HG03097 (cell line): ENCODE data around the gene DNAH14.
"Not testable (repeated sequence)": the region's sequence is repeated elsewhere in the genome, so short reads cannot be mapped to it uniquely, and the experiment has no call there.

Source experiments
- ATAC-seq: cut with Tn5 transposase; IDR thresholded peaks from one replicate; pipeline ENCODE4 v1.9.1; 2021; ENCODE audit not compliant: unreplicated experiment, low FRiP score

Gene DNAH14

GRCh38 chr1:225378880-225379279, 449.4 kb downstream of the DNAH14 start:
- ATAC-seq: no peak

DNA sequence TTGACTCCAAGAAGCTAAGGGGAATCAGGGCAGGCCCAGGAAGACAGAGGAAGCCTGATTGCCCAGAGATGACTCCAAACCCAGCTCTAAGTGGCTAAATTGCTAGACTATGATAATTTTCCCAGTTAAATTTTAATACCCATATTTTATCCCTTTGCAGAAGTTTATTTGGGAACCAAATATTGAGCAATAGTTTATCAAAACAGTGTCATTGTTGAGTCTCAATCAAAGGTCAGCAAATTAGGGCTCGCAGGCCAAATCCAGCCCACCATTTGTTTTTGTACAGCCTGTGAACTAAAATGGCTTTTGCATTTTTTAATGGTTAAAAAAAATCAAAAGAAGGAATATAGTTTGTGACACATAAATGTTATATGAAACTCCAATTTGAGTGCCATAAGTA, 451.2 kb downstream of the DNAH14 start:
- ATAC-seq: no peak

DNA sequence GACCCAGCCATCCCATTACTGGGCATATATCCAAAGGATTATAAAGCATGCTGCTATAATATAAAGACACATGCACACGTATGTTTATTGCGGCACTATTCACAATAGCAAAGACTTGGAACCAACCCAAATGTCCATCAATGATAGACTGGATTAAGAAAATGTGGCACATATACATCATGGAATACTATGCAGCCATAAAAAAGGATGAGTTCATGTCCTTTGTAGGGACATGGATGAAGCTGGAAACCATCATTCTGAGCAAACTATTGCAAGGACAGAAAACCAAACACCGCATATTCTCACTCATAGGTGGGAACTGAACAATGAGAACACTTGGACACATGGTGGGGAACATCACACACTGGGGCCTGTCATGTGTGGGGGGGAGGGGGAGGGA, 457.4 kb downstream of the DNAH14 start:
- not testable (repeated sequence) for ATAC-seq

- no peak for ATAC-seq
Measured at GRCh38 chr1:225388372-225388771, 458.9 kb downstream of the DNAH14 start.

GRCh38 chr1:225389843-225390242, 460.4 kb downstream of the DNAH14 start:
- no peak for ATAC-seq

DNA sequence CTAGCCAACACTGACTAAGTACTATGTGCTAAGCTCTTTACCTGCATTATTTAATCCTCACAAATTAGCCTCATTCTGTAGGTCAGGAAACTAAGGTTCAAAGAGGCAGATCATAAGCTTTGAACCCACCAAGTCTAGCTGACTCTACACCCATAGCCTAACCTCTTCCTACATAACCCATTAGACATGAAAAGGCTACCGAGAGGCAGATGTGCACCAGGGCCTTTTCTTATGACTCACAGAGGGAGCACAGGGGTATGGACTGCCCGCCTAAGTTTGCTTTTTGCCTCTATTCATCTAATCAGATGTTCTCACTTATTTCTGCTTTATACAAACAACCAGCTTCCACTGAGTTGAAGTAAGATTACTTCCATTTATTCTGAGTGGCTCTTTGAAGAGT, 466.9 kb downstream of the DNAH14 start:
- no peak for ATAC-seq

- no peak for ATAC-seq
Measured at GRCh38 chr1:225400968-225401367, 471.5 kb downstream of the DNAH14 start.

GRCh38 chr1:225406976-225407725, 477.7 kb downstream of the DNAH14 start:
- ATAC-seq: no peak

DNA sequence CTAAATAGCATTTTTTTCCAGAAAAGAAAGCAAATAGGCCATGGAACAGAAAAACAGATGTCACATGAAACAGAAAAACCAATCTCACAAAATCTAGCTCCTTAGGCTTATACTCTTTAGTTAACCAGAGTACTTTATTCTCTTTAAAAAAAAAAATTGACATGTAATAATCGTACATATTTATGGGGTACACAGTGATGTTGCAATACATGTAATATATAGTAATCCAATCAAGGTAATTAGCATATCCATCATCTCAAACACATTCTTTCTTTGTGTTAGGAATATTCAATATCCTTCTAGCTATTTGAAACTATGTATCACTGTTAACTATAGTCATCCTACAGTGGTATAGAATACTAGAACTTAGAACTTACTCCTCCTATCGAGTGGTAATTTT, 478.3 kb downstream of the DNAH14 start:
- ATAC-seq: no peak

DNA sequence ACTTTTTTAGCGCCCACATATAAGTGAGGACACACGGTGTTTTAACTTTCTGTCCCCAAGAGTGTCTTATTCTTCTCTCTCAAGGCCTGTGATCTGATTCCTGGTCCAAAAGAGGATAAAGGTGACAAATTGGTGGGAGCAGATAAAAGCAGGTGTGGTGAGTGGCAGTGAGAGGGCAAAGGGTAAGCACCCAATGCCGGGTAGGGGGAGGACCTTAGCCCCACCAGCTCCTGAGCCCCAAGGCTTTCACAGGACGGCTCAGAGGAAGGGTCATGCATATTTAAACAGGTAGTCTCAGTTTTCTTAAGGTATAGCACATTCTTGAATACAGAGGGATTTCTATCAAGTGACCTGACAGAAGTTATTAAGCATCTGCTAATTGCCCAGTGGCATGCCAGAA, 478.8 kb downstream of the DNAH14 start:
- no peak for ATAC-seq

- no peak for ATAC-seq
Measured at GRCh38 chr1:225409051-225409450, 479.6 kb downstream of the DNAH14 start.

DNA sequence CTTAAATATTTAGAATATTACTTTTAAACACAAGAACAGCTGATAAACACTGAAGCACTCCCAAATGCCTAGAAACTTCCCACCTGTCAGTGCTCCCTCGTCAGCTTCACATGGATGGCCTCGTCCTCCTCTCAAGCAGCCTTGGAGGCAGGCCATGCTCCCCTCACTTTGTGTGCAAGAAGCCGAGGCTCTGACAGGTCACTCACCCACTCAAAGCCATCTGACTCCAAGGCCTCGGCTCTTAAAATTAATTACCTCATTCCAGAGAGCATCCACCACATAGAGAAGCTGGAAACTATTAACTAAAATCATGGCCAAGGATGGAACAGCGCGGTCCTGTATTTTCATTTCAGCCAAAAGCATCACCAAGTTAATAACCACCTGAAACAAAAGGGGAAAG, 480.6 kb downstream of the DNAH14 start:
- ATAC-seq: no peak

- ATAC-seq: no peak
Measured at GRCh38 chr1:225412321-225412720, 482.8 kb downstream of the DNAH14 start.

DNA sequence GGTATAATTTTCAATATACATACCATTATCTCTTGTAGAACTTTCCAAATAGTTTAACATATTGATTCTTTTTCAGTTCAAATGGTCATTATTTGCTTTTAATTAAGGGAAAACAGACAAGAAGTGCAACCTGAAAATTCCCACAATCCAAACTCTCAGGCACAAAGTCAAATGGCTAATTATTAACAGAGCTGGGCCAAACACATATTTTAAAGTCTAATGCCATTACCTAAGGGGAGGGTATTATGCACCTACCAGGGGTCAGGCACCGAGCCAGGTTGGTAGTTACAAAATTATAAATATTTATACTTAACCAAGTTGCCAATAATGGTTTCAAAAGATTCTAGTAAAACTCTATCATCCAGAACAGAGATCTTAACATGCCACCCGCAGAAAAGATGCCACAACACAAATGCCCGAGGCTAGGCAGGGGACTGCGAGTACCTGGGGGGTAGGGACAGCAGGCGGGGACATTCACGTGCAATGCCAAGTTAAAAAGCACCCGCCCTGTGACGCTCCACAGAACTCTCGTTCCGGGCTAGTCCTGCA, 483.4 kb downstream of the DNAH14 start:
- no peak for ATAC-seq

DNA sequence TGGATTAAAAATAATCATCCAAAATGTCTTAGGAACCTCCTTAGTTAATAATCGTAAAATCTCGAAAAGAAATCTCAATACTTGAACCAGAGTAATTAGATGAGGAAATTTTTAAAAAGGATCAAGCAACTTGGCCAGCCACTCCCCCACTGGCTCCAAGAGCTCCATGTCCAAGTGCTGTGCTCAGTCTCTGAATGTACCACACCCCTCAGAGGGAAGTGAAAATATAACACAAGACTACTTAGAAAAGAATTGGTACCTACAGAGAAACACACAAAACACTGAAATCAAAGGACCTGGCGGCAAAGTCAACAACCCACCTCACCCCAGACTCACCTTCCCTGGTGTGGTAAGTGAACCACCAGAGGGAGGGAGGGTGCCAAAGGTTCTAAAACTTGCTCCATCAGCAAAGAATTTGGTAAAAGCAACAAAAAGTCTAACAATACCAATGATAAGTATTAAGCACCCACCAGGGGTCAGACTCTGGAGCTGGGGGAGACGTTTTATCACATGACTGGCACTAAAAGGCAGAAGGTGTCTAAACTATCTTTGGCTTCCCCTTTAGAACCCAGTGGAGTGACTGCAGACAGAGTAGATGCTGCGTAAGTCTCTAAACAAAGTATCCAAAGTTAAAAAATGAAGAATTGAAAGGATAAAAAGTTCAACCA, 484.4 kb downstream of the DNAH14 start:
- no peak for ATAC-seq

DNA sequence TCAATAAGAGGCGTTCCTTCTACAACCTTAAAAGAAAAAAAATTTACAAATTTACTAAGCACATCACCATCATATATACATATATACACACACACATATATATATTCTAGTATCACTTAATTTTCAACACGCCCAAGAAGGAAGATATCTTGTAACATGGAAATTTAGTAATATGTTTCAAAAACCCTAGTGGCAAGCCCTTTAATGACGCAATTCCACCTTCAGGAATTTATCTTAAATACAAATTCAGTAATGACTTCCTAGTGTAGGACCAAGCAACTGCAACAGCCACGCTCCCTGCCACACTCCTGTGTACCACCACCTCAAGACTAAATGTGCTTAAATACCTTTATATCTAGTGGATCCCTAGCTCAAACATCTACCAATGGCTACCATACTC, 485.8 kb downstream of the DNAH14 start:
- no peak for ATAC-seq

DNA sequence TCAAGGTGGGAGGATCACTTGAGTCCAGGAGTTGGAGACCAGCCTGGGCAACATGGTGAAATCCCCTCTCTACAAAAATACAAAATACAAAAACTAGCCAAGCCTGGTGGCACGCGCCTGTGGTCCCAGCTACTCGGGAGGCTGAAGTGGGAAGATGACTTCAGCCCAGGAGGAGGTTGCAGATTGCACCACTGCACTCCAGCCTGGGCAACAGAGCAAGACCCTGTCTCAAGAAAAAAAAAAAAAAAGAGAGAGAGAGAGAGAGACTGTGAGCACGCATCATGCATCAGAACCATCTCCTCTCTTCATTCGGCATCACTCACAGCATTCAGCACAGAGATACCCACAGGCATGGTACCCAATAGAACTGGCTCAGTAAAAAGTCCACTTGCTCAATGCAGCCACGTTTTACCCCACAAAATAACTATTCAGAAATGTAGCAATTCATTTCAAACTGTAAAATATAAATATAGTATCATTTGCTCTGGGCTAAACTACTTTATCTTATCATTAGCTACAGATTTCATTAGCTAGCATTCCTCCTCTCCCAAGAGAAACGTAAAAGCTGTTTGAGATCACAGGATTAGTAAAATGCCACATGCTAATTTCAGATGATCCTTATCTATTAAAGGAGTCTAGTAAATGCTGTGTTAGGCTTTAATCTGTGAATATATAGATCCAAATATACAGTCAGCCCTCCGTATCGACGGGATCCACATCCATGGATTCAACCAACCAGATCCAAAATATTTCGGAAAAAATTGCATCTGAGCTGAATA, 486.7 kb downstream of the DNAH14 start:
- no peak for ATAC-seq

GRCh38 chr1:225418059-225418458, 488.6 kb downstream of the DNAH14 start:
- ATAC-seq: no peak

- no peak for ATAC-seq
Measured at GRCh38 chr1:225418598-225418997, 489.1 kb downstream of the DNAH14 start.

DNA sequence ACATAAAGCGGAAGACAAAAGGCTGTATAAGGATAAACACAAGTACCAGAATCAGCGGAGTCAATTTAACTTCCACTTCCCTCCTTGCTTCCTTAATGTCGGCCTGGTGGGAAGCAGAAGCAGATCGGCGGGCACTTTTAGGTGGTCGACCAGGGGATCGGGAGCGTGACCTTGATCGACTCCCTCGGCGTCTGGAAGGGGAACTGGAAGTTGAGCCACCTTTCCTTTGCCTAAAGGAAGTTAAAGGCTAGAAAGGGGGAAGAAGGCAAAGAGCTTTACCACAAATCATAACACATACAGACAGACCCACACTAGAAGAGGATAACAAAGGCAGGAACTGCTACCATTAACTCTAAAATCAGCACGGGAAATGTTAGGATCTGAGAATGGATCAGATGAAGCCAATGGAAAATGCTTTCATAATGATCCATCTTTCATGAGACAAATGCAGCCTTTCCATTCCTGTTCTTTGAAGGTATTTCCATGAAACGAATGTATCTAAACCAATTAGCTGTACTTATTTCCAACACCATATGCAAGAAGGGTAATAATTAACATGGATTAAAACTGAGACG, 492.6 kb downstream of the DNAH14 start:
- no peak for ATAC-seq
